Breast epithelium (tissue), 3 donors: ENCODE data around the gene MAGEF1.

Source experiments
- CTCF ChIP-seq, 3 donors: fragments of 450-650 bp; IDR thresholded peaks; one replicate each; pipeline ENCODE4 v1.5.1; 2016 to 2017; ENCODE audit warnings: antibody characterized with exemption in 3 of 3, mild to moderate bottlenecking in 3 of 3, moderate library complexity in 3 of 3
- POLR2A ChIP-seq: fragments of 450-650 bp; IDR thresholded peaks from one replicate; pipeline ENCODE4 v1.6.1; 2016; ENCODE audit warnings: antibody characterized with exemption, mild to moderate bottlenecking, moderate library complexity

- no peak for TF ChIP-seq CTCF (IDR thresholded peaks at IDR 0.05)
- TF ChIP-seq POLR2A: no peak
Measured at GRCh38 chr3:184691397-184692231, 20.2 kb downstream of the MAGEF1 start.
